ENCODE measurements around the gene CAND1.

CAND1 gene

DNA sequence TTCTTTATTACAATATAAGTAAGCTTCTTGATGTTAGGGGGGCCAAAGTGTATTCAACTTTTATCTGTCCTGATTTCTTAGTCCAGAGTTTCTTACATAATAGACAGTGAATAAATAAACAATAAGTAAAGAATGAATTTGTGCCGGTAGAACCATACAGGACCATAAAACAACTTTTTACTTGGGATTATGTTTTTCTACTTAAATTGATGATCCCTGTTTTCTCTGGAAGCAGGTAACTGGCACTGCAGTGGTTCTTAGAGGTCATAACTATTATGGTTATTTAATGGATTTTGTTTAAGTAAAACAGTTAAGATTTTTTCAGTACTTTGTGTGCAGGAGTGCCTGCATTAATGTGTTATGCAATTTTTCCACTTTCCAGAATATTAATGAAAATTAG, 10.5 kb downstream of the CAND1 start:
- DNase-seq, result no peak
- intact Hi-C loops (cut with DNase I), result no loop called here

DNA sequence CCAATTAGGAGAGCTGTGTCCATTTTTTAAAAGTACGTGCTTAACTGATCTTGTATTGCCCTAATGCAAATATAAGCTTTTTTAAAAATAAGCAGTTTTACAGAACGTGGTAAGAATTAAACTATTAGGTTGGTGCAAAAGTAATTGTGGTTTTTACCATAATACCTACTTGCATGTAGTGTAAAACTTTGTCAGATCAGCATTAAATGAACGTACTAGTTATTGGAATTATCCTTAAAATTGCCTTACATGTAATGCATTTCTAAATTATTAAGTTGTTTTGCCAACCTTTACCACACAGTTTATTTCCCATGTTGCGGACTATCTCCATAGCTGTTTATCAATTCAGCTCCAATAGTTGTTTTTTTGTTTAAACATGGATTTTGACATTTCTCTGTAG, 10.9 kb downstream of the CAND1 start:
- intact Hi-C loops (cut with DNase I), result no loop called here
- no peak for DNase-seq

DNA sequence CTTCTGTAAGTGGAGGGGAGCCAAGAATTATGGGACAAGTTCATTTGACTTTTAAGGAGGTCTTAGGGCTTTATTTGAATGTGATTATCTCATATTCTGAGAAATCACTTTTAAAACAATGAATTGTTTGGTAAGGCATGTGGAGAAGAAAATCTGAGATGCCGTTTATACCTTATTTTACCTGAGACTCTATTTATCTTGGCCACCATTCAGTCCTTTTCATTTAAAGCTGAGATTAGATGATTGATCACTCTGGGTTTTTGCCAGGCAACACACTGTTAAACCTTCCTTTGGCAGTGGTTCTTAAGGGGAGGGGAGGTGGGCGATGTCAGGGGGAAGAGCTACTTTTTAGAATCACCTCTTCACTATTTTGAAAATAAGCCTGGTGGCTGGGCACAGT, 11.4 kb downstream of the CAND1 start:
- intact Hi-C loops (cut with DNase I), result no loop called here
- no peak for DNase-seq

DNA sequence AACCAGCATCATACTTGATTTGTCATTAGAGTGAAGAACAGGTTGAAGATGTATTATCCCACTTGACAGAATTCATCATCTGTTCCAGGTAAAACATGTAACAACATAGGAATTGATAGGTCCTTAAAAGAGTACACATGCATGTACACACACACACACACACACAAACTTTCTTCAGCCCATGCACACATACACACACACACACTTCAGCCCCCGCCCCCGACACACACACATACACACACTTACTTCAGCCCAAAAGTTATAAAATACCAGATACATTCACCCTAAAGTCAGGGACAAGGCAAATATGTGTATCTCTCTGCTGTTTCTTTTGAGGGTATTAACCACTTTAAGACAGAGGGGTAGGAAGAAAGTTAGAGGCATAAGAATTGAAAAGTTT, 15.4 kb downstream of the CAND1 start:
- DNase-seq, result no peak
- intact Hi-C loops (cut with DNase I), result no loop called here

DNA sequence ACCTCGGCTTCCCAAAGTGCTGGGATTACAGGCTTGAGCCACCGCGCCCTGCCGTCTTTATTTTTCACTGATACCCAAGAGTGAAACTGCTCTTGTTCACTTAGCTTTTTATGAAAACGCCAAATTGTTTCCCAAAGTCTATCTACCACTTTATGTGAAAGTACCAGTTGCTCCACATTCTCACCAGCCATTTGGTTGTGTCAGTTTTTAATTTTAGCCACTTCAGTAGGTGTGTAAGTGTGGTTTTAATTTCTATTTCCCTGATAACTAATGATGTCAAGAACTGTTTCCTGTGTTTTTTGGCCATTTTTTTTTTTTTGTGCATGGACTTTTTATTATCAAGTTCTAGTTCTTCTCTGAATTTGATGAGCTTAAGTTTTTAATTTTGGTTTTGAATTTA, 17.1 kb downstream of the CAND1 start:
- intact Hi-C loops (cut with DNase I), result no loop called here
- no peak for DNase-seq

DNA sequence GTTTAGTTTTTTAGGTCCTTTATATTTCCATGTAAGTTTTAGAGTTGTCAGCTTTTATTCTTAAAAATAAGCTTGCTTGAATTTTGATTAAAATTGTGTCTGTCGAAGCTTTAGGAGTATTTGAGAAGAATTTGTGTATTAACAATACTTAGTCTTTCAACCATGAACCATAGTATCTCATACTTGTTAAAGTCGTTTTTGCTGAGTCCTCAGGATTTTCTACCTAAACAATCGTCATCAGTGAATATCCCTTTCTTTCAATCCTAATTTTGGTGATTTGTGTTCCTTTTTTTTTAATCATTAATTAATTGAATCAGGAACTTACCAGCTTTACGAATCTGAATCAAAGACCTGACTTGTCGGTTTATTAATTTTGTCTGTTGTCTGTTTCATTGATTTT, 18.2 kb downstream of the CAND1 start:
- no peak for DNase-seq
- intact Hi-C loops (cut with DNase I), result no loop called here

DNA sequence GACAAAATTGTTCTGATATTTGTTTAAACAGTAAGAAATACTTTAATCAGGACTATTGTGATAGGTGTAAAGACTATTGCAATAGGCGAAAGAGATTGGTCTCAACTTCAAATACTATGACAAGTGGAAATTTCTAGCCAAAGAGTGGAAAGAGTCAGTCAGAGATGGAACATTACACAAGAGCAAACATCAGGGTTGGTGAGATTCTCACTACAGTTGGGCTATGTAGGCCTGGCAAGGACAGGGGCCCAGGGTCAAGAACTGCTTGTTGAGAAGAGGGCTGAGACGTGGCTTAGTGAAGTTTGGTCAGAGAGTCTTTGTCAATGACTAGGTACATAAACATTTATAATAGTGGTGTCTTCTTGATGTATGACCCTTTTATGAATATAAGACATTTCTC, 19.4 kb downstream of the CAND1 start:
- intact Hi-C loops (cut with DNase I), result no loop called here
- DNase-seq, result no peak

DNA sequence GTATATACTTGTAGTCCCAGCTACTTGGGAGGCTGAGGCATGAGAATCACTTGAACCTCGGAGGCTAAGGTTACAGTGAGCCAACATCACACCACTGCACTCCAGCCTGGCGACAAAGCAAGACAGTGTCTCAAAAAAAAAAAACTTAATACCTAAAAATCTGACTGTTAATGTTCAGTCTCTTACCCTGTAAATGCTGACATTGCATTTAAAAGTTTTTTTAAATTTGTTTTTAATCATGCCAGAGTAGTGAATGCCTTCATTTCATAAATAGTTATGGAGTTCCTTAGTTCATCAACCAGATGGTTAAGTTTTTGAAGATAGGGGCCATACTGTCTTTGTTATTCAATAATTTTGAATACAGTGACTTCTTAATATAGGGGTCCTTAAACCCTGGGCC, 21.2 kb downstream of the CAND1 start:
- DNase-seq, result no peak
- intact Hi-C loops (cut with DNase I), result no loop called here

DNA sequence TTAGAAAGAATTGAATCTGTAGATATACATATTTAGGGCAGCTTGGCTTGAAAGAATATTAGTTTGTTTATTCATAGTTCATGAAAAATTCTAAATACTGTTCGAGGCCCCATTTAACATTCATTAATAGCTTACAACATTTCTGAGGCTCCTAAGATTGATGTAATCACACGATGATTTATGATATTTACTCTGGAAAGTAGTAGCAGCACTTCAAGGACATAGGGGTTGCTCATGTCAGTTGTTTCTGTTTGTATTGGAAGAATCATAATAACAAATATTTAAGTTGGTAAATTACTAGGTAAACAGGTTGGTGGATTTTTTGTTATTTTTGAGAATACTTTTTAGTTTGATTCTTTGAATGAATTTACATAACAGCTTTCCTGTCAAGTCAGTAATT, 30.4 kb downstream of the CAND1 start:
- intact Hi-C loops (cut with DNase I), result no loop called here
- DNase-seq, result no peak

DNA sequence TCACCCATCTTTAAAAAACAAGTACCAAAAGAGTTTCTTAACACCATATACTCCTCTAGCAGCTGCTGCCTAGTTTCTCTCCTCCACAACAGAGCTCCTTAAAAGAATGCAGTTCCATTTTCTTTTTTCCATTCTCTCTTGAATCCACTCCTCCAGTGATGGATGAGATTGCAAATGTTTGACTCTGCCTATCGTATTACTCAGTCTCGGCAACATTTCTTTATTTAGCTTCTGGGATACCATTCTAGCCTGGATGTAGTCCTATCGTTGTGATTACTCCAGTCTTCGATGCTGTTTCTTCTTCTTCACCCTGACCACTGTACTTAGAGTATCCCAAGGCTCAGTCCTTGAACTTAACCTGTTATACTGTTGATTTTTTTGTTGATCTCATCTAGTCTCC, 30.8 kb downstream of the CAND1 start:
- no peak for DNase-seq
- intact Hi-C loops (cut with DNase I), result no loop called here

DNA sequence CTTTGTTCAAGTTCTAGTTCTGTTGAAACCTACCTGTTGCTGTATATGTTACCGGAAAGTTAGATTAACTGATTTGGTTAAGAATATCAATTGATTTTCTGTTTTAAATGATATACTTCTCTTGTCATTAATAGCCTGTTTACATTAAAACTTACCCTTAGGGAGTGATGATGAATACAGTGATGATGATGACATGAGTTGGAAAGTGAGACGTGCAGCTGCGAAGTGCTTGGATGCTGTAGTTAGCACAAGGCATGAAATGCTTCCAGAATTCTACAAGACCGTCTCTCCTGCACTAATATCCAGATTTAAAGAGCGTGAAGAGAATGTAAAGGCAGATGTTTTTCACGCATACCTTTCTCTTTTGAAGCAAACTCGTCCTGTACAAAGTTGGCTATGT, 33.0 kb downstream of the CAND1 start:
- DNase-seq, result no peak
- intact Hi-C loops (cut with DNase I), result no loop called here

DNA sequence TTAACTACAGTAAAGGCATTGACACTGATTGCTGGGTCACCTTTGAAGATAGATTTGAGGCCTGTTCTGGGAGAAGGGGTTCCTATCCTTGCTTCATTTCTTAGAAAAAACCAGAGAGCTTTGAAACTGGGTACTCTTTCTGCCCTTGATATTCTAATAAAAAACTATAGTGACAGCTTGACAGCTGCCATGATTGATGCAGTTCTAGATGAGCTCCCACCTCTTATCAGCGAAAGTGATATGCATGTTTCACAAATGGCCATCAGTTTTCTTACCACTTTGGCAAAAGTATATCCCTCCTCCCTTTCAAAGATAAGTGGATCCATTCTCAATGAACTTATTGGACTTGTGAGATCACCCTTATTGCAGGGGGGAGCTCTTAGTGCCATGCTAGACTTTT, 36.4 kb downstream of the CAND1 start:
- DNase-seq, result no peak
- intact Hi-C loops (cut with DNase I), result no loop called here

DNA sequence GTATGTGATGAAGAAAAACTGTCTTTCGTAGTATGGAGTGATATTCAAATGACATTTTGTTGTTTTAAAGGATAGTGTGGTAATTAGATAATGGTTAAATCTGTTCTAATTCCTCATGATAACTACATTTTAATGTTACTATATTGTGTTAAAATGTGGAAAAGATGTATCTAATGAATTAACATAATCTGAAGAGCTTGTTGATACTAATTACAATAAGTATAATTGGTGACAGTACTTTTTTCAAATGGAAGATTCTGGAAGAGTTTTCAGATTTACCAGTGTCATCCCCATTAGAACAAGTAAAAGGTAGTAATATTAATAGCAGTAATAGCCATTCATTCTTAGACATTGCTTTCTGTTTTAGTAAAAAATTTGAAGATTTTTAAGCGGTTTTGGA, 37.6 kb downstream of the CAND1 start:
- no peak for DNase-seq
- intact Hi-C loops (cut with DNase I), result no loop called here

DNA sequence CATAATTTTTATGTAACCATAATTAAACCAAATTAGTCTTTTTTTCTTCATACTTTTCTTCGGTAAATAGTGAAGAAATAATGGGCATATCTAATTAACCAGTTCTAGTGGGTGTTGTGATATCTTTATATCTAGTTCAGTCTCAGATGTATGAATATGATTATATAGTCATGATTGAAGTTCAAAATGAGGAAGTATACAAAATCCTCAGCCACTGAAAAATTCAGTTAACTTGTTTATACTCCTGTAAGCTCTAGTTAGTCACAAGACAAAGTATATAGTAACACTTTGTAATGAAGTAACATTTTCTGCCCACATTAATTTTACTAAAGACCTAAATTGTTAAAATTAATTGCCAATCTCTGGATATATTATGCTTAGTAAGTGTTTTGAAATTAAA, 46.5 kb downstream of the CAND1 start:
- no peak for DNase-seq
- intact Hi-C loops (cut with DNase I), result no loop called here

DNA sequence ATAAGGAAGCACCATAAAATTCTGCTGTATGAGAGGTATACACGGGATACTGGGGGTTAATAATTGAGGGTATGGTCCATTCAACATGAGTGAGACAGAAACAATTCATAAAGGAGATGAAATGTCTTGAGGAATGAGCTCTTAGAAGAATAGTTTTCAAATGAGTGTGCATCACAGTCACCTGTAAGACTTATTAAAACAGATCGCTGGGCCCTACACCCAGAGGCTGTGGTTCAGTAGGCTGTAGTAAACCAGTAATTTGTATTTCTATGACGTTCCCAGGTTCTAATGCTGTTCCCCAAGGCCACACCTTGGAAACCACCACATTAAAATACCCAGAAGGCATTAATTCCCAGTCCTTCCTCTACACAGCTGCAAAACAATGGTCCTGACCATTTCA, 49.6 kb downstream of the CAND1 start:
- intact Hi-C loops (cut with DNase I), result no loop called here
- no peak for DNase-seq

DNA sequence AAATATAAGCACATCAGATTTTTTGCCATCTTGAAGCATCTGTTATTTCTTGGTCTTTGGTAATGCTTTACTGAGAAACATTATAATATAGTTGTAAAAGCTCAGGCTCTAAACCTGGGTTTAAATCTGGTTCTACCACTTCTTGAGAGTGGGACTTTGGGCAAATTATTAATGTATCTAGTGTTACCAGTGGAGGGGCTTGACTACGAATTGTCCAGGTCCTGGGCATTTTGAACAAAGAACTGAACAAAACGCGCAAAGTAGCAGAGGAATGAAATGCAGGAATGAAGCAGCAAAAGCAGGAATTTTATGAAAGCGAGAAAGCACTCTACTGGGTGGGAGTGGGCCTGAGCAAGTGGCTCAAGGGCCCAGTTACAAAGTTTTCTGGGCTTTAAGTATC, 50.8 kb downstream of the CAND1 start:
- intact Hi-C loops (cut with DNase I), result no loop called here
- DNase-seq, result no peak

DNA sequence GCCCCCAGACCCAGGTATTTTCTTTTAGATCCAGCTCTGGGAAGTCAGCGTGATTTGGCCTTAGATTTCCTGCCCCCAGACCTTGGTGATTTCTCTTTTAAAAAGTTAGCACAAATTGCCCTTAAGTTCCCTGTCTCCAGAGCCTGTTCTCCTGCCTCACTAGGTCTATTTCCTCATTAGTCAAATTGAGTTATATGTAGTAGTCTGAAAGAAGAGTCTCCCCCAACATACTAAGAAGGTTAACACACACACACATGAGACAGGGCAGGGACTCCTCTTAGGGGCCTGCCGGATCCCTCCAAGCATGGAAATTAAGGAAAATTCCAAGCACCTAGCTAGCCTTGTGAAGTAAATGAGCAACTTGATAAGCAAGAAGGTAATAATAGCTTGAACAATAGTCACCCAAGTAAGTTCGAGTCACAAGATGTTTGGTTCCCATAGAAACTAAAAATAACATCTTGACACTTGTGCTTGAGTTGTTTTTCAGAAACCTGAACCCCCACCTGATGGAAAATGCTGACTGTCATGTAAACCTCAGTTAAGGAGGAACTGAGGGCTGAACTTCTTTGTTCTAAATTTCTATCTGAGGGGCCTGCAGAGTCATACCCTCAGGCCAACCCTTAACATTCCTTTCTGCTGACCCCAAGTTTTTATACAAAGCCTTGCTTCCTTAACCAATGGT, 51.6 kb downstream of the CAND1 start:
- intact Hi-C loops (cut with DNase I), result no loop called here

DNA sequence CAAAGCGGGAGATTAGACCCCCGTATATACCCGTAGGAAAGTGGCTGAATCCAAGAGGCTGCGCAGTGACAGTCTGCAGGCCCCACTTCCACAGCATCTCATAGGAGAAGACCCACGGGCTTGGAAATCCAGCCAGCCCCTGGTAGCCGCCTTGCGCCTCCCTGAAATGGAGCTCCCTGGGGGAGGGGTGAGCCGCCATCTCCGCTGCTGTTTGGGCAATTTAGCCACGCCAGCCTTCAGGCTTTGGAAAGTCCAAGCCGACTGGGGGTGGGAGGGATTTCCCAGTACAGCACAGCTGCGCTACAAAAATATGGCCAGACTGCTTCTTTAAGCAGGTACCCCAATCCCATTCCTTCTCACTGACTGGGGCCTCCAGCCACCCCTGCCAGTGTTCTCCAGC, 53.4 kb downstream of the CAND1 start:
- intact Hi-C loops (cut with DNase I), result no loop called here
- peak in 1 of 10 donors; percentile 71 for DNase-seq

More for the DNA sequence above, 51.6 kb downstream of the CAND1 start:
- no peak for DNase-seq

DNA sequence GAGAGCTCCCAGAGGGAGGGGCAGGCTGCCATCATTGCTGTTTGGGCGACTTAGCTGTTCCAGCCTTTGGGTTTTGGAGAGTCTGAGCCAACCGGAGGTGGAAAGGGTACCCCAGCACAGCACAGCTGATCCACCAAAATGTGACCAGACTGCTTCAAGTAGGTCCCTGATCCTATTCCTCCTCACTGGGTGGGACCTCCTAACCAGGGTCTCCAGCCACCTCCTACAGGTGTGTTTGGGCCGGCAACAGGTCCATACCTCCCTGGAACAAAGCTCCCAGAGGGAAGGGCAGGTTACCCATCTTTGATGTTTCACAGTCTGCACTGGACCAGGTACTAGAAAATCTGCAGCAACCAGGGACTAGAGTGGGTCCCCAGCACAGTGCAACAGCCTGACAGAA, 53.8 kb downstream of the CAND1 start:
- intact Hi-C loops (cut with DNase I), result no loop called here

DNA sequence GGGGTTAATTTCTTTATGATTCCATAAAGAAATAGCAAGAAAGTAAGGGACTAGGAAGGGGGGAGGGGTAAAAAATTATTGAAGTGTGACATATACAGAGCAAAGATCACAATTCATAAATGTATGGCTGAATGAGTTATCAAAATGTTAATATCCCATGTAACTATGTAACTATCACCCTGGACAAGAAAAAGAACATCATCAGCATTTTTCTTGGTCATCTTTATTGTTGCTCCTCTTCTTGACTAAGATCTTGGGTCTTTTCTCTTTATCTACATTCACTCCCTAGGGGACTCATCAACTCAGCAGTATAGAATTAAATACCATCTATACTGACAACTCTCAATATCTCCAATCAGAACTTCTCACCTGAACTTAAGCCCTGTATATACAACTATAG, 57.5 kb downstream of the CAND1 start:
- no peak for DNase-seq
- intact Hi-C loops (cut with DNase I), result no loop called here

More for the DNA sequence above, 53.8 kb downstream of the CAND1 start:
- no peak for DNase-seq

DNA sequence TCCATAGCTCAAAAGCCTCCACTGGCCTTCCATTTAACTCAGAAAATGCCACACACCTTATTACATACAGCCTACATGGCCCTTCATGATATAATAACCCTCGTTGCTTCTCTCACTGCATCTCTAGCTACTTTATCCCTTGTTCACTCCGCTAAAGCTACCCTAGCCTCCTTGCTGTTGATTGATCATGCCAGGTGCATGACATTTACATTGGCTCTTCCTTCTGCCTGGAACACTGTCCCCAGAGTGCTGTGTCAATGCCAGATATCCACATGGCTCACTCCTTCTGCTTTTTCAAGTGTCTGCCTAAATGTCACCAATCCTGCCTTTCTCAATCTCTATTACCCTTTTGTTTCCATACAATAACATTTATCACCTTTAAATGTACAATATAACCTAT, 58.3 kb downstream of the CAND1 start:
- DNase-seq, result no peak
- intact Hi-C loops (cut with DNase I), result no loop called here

DNA sequence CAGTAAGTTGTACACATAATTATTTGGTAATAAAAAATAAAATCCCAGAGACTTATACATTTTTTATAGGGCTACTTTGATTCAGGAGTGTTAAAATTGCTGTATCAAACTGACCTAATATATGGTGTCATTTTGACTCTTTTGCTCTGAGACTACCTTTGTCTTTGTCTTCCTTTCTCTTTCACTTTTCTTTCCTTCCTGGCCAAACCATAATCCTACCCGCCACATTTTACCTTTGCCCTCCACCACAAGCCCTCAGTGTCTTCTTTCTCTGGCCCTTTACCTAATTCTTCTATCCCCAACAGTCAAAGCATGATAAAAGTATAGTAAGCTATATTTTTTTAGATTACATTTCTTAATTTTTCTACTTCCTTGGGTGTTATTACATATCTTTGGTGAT, 62.0 kb downstream of the CAND1 start:
- no peak for DNase-seq
- intact Hi-C loops (cut with DNase I), result no loop called here

DNA sequence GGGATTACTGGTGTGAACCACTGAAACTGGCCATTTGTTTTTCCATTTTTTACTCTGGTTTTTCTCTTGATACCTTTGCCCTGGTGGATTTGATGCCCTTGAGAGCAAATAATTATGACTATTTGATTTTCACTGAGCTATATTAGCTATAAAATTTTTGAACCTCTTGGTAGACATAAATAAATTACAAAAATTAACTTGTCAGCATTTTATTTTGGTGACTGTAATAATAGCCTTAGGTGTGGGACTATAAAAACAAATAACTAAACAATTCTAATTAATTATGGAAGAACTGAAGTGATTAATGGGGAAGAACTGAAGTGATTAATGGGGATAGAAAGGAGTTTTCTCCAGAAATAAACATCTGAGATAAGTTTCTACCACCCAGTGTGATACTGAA, 62.7 kb downstream of the CAND1 start:
- DNase-seq, result no peak
- intact Hi-C loops (cut with DNase I), result no loop called here
